ENCODE measurements around the gene BRDT.

- TF ChIP-seq CTCF (IDR thresholded peaks at IDR 0.05) = no peak
- no peak for TF ChIP-seq POLR2A (IDR thresholded peaks at IDR 0.05)
Measured at GRCh38 chr1:92040971-92041370, 91.8 kb downstream of the BRDT start.

Measured in suprapubic skin (tissue), 3 donors.